HG03575 (cell line): ENCODE measurements around the gene KIAA1328.
"Not testable (repeated sequence)": the region's sequence is repeated elsewhere in the genome, so short reads cannot be mapped to it uniquely, and the experiment has no call there.

Experiments
- ATAC-seq: cut with Tn5 transposase; IDR thresholded peaks from one replicate; pipeline ENCODE4 v1.9.1; 2021; ENCODE audit not compliant: unreplicated experiment, insufficient number of reproducible peaks, low FRiP score; ENCODE audit errors: extremely low read depth

Gene KIAA1328

GRCh38 chr18:36828630-36829361 lies at the start of gene KIAA1328, which contains the start of gene TPGS2:
Gene KIAA1328 (plus strand): TSS chr18:36829127. CDS start chr18:36829139, 12 bp downstream.
Gene TPGS2 (minus strand): TSS chr18:36829002. CDS start chr18:36828767, 235 bp downstream.
- peak; percentile 68 for ATAC-seq

- no peak for ATAC-seq
Observed at GRCh38 chr18:36780748-36781147, 48.2 kb upstream of the KIAA1328 start.

GRCh38 chr18:36782710-36783109 lies 46.2 kb upstream of the KIAA1328 start:
- ATAC-seq = no peak

- no peak for ATAC-seq
Observed at GRCh38 chr18:36783792-36784191, 45.1 kb upstream of the KIAA1328 start.

- no peak for ATAC-seq
Observed at GRCh38 chr18:36786686-36787085, 42.2 kb upstream of the KIAA1328 start.

GRCh38 chr18:36792634-36793283 lies 36.2 kb upstream of the KIAA1328 start:
- ATAC-seq = no peak

- ATAC-seq = no peak
Observed at GRCh38 chr18:36798738-36799473, 30.0 kb upstream of the KIAA1328 start.

- no peak for ATAC-seq
Observed at GRCh38 chr18:36805105-36805504, 23.8 kb upstream of the KIAA1328 start.

- no peak for ATAC-seq
Observed at GRCh38 chr18:36808681-36809080, 20.2 kb upstream of the KIAA1328 start.

GRCh38 chr18:36809590-36810381 lies 19.1 kb upstream of the KIAA1328 start:
- ATAC-seq = peak; percentile 94

GRCh38 chr18:36811430-36811829 lies 17.5 kb upstream of the KIAA1328 start:
- ATAC-seq = no peak

GRCh38 chr18:36811955-36812354 lies 17.0 kb upstream of the KIAA1328 start:
- no peak for ATAC-seq

- ATAC-seq = no peak
Observed at GRCh38 chr18:36812678-36813077, 16.2 kb upstream of the KIAA1328 start.

GRCh38 chr18:36813101-36813775 lies 15.7 kb upstream of the KIAA1328 start:
- no peak for ATAC-seq

GRCh38 chr18:36813824-36814223 lies 15.1 kb upstream of the KIAA1328 start:
- ATAC-seq = no peak

- no peak for ATAC-seq
Observed at GRCh38 chr18:36814994-36815393, 13.9 kb upstream of the KIAA1328 start.

GRCh38 chr18:36816096-36816495 lies 12.8 kb upstream of the KIAA1328 start:
- not testable (repeated sequence) for ATAC-seq

GRCh38 chr18:36817039-36817438 lies 11.9 kb upstream of the KIAA1328 start:
- no peak for ATAC-seq
